ENCODE results near the gene TRPM5. TPM values are rescaled to one million over a fixed set of nuclear protein-coding genes. Genes with fewer than 3 reads are reported as not detected.

Gene TRPM5
- polyA plus RNA-seq, 3 donors = 1.7 to 2.2 (median 2.1) TPM

DNA sequence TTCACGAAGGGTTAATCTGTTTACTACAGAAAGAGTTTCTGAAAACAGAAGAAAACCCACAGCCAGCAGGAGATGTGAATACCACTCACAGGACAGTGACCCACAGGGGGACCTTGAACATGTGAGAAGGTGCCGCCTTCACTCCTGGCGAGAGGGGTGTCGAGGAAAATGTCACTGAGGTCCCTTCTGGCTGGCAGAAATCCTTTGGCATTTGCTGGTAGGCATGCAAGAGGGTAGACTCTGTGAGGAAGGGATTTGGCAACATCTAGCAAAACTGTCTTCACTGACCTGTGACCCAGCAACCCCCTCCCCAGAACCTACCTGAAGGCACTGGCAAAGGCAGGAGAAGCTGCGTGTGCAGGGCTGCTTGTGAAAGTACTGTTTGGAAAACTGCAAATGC lies 9.1 kb upstream of the TRPM5 start:
- DNase-seq (ENCODE audit: low read depth in 3 of 3, low spot score in 2 of 3) = no peak

DNA sequence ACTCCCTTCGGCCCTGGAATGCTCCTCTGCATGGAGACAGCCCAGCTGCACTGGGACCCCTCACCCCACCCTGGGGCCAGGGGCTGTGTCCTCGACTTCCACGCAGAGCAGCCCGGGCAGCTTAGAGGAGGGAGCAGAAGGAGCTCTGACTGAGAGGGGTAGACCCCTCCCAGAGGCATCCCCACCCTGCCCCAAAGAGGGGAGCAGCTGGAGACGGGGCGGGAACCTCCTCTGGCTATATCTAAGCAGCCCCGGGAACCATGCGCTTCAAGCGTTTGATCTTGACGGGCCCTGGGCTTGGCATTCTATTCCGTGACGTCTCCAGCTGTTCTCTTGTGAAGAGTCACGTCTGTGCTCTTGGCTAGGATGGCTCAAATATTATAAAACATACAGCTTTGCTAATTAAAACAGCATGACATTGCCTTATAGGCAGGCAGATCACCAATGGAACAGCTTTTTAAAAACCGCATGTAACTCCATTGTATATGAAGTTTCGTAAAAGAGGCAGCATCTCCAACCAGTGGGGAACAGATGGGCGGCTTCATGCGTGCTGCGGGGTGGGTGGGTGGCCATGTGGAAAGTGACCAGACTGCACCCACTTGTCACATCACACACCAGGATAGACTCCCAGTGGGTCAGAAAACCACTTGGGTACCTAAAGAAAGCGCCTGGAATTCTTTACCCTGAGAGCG lies 8.2 kb upstream of the TRPM5 start:
- peak in 1 of 3 donors; percentile 41 for DNase-seq (ENCODE audit: low read depth in 3 of 3, low spot score in 2 of 3)

- no peak for DNase-seq (ENCODE audit: low read depth in 3 of 3, low spot score in 2 of 3)
Observed at GRCh38 chr11:2451916-2452315, 7.6 kb upstream of the TRPM5 start.

DNA sequence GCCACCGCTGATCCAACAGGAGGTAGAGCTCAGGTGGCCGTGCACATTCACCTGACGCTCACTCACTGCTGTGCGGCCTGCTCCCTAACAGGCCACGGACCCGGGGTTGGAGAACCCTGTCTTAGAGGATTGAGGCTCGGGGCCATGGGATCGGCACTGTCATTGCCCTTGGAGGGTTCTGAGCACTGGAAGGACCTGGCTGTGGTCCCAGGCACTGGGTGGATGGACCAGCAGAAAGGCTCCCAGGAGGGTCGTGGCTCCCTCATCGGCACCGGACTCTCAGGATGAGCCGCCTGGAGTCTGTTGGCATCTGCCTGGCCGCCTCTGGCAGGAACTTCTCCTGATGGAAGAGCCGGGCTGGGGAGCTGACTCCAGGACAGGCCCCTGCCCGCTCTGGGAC lies 7.0 kb upstream of the TRPM5 start:
- DNase-seq (ENCODE audit: low read depth in 3 of 3, low spot score in 2 of 3) = no peak

GRCh38 chr11:2450321-2451041 lies 6.2 kb upstream of the TRPM5 start:
- DNase-seq (ENCODE audit: low read depth in 3 of 3, low spot score in 2 of 3) = no peak

- no peak for DNase-seq (ENCODE audit: low read depth in 3 of 3, low spot score in 2 of 3)
Observed at GRCh38 chr11:2449548-2450320, 5.4 kb upstream of the TRPM5 start.

GRCh38 chr11:2448661-2449547 lies 4.6 kb upstream of the TRPM5 start:
- DNase-seq (ENCODE audit: low read depth in 3 of 3, low spot score in 2 of 3) = no peak

DNA sequence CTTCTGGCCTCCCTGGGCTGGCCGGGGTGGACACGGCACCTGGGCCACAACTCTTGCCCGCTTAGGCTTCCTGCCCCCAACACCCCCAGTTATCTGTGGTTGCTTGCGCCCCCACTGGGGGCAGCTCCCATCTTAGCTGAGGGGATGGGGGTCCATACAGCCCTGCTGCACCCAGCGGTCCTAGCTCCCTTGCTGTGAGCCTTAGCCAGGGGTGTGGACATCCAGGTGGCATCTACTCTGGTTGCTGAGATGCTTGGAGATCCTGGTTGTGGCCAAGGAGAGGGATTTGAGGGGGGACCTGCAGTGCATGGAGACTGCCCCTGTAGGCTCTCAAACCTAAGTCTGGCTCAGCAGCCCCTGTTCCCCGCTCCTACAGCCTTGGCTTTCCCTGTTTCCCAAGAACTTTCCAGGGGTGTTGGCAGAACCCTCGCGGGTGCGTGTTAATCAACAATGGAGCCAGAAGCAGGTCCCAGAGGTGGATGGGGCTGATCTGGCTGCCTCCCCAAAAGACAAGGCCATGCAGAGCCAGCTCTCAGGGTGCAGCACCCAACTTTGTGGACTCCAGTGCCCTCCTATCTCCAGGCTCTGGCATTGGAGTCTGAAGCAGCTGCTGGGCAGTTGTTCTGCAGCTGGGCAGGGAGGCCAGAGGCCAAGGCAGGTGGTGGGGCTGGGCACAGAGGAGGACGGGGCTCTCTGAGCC lies 3.8 kb upstream of the TRPM5 start:
- DNase-seq (ENCODE audit: low read depth in 3 of 3, low spot score in 2 of 3) = no peak

DNA sequence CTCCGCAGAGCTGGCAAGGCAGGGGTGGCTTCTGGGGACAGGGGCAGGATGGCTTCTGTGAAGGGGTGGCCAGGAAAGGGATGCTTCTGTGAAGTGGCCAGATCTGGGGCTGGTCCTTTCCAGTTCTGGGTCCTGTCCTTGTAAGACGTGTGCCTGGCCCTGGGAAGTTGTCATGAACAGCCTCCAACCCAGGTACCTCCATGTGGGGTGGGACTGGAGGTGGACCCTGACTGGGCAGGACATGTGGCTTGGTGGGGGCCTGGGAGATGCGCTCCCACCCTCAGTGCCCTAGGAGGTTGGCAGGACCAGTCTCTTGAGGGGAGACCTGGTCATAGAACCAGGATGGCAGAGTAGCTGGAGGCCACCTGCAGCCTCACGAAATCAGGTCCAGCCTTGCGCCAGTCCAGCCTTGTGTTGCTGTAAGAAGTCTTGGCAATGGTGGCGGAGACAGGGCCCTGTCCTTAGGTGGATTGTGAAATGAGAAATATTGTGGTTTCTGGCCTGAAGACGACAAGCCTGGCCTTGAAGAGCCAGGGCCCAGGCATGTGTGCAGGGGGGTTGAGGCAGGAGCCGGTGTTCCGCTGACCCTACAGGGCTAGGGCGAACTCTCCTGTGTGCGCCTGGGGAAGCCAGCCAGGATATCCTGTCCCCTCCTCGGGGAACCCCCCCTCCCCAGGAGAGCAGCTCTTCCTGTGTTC lies 3.1 kb upstream of the TRPM5 start:
- no peak for DNase-seq (ENCODE audit: low read depth in 3 of 3, low spot score in 2 of 3)

DNA sequence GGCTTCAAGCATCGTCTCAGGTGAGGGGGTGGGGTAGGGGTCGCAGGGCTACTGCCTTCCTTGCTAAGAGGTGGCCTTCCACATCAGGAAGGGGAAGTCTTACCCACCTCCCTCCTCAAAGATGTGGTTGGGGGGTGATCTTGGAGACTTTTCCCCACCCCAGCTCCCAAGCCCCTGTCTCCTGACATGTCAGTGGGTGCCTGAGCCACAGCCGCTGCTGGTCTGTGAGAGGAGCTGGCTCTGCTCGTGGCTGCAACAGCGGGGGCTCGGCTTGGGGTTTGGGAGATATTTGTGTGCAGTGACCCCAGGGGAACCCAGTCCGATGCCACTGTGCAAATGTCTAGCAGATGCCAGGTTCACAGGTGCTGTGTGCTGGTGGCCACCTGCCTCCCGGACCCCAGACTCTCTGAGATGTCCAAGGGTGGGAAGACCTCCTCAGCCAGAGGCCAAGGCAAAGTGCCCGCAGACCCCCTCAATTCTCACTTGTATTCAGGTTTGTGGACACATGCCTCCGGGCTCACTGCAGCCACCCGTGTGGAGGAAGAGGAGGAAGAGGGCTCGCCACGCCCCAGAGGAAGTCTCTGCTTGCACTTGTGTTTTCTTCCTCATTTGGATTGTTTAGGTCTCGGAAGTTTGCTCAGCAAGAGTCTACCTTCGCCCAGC lies 2.4 kb upstream of the TRPM5 start:
- no peak for DNase-seq (ENCODE audit: low read depth in 3 of 3, low spot score in 2 of 3)

DNA sequence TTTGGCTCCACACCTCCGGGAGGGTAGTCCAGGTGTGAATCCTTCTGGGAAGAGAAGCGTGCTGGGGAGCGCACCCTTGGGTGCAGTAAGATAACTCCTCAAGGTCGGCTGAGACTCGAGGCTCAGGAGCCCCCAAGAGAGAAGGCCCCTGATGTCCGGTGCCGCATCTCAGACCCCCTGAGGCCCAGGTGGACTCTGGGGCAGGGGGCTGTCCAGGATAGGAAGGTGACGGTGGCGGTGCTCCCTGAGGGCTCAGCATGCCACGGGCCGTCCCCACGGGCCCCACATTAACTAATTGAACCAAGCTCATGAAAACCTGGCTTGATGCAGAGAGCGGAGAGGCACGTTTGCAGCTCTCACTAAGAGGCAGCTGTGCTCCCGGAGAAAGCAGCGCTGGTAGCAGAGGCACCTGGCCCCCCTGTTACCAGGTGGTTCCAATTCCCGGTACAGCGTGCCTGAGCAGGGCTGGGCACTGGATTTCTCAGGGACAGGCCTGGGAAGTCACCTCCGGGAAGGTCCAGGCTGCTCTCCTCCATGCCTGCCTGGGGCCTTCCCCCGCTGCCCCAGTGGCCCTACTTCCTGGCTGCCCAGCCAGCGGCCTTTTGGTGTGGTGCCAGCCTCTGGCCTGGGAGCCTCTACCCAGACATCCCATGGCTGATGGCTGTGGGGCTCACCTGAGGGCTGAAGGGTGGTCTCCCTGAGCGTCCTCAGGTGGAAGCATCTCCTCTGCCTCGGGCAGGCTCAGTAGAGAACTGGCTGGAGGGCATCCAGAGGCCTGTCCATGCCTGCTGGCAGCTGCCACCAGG lies 1.6 kb upstream of the TRPM5 start:
- DNase-seq (ENCODE audit: low read depth in 3 of 3, low spot score in 2 of 3) = no peak

DNA sequence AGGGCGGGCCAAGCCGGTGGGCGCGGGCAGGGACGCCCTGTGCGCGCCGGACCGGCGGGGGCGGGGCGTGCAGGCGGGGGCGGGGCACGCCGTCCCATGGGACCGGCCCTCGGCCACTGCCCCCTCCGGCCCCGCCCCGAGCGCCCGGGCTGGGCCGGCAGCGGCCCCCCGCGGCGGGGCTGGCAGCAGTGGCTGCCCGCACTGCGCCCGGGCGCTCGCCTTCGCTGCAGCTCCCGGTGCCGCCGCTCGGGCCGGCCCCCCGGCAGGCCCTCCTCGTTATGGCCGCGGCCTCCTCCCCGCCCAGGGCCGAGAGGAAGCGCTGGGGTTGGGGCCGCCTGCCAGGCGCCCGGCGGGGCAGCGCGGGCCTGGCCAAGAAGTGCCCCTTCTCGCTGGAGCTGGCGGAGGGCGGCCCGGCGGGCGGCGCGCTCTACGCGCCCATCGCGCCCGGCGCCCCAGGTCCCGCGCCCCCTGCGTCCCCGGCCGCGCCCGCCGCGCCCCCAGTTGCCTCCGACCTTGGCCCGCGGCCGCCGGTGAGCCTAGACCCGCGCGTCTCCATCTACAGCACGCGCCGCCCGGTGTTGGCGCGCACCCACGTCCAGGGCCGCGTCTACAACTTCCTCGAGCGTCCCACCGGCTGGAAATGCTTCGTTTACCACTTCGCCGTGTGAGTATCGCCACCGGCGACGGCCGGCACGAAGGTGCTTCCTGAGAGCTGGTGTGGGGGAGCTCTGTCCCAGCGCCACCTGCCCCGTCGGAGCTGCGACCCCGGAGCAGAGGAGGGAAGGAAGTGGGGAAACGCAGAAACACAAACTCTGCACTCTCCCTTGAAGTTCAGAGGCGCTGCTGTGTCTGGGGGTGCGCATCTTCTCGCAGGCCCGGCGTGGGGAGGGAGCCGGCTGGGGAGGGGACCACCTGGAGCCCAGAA lies 769 bp upstream of the TRPM5 start, which contains the start of gene KCNQ1:
KCNQ1 (plus strand) TSS at position 188 of the 925 bp plus-strand sequence; CDS start at position 279, 91 bp downstream.
- no peak for DNase-seq (ENCODE audit: low read depth in 3 of 3, low spot score in 2 of 3)

DNA sequence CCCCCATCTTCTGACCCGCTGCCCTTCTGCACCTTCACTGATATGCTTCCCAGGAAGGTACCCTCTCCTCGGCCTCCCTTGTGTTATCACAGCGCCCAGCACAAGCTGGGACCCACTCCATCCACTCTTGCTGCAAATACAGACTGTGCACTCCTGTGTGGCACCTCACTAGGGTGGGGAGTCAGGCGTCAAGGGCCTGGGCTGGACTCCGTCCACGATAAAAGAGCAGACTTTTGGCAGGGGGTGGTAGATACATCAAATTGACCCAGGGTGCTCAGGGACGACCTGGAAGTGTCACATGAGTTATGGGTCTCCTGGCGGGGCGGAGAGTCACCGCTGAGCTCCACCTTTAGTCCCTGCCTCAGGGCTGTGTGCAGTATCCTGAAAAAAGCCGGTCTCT lies 908 bp downstream of the TRPM5 start:
- no peak for DNase-seq (ENCODE audit: low read depth in 3 of 3, low spot score in 2 of 3)

DNA sequence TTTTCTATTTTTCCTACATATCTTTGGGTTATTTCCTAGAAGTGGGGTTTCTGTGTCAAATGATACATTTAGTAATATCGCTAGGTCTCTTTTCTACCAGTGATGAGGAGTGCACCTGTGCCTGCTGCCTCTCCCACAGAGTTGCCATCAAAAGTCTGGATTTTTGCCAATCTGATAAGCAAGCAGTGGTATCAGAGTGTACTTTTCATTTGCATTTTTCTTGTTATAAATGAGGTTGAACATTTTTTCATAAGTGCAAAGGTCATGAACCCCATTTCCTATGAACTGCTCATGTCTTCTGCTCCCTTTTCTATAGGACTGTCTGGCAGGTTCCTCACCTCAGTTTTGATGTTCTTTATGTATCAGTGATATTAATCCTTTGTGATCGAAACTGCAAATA lies 1.7 kb downstream of the TRPM5 start:
- DNase-seq (ENCODE audit: low read depth in 3 of 3, low spot score in 2 of 3) = no peak

GRCh38 chr11:2441171-2441570 lies 3.1 kb downstream of the TRPM5 start:
- DNase-seq (ENCODE audit: low read depth in 3 of 3, low spot score in 2 of 3) = no peak

DNA sequence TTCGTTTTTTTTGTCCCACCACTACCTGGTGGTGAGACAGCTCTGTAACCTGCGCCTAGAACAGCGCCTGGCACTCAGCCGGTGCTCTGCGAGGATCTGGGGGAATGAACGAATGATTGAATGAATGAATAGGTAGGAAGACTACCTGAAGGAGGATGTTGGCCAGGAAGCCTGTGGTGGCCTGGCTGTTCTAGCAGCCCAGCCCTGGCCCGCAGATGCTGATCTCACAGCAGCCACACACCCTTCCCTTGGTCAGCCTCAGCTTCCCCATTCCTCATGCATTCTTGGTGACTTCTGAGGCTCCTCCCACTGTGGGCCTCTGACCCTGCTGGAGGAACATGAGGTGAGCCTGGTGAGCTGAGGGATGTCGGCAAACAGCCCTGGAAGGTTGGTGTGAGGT lies 3.7 kb downstream of the TRPM5 start:
- no peak for DNase-seq (ENCODE audit: low read depth in 3 of 3, low spot score in 2 of 3)

- DNase-seq (ENCODE audit: low read depth in 3 of 3, low spot score in 2 of 3) = no peak
Observed at GRCh38 chr11:2439820-2440219, 4.5 kb downstream of the TRPM5 start.

All from right renal cortex interstitium (tissue), 3 donors.